Hepatocyte (in vitro differentiated cells): ENCODE measurements around the gene NMNAT2.

ENCODE experiments used
- EZH2 ChIP-seq: fragments of 200-600 bp; sonication (generic); IDR thresholded peaks from 2 replicates; pipeline ENCODE4 v1.6.1; 2016; ENCODE audit warnings: antibody characterized with exemption, mild to moderate bottlenecking, borderline replicate concordance
- TF ChIP-seq, protein P1 (sequence below): fragments of 200-600 bp; sonication (generic); IDR thresholded peaks from 2 replicates; pipeline ENCODE4 v1.5.1; 2016; ENCODE audit warnings: antibody characterized with exemption, mild to moderate bottlenecking; ENCODE audit not compliant: poor library complexity

DNA sequence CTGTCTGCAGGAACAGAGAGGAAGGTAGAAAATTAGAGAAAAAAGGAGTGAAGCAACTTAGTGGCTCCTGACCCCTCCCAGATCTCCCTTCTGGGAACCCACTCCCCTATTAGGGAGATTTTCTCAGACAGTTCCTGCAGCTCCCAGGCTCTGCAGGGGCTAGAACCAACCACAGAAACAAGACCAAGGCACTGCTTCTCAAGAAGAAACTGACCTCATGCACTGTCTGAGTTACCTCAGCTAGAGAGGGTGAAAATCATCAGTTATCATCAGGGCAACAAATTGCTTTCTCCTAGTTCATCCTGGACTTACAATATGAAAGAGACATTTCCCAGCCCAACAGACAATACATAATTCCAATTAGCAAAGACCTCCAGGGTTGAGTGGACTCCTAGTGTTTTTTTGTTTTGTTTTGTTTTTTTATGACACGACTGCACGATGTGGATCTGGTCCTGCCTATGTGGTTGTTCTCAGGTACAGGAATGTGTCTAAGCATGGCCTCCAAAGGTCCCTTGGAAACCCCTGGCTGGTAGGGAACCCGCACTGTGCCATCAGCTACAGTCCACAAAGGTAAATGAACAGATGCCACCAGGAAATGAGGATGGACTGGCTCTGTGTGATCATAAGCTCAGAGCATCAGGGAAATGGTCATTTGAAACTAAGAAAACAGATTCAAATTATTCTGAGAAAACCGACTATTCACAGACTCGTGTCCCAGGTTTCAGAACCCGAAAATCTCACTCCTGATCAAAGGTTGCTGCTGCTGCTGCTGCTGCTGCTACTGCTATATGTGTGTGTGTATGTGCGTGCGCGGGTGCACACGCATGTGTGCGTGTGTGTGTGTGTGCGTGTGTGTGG, 166.8 kb downstream of the NMNAT2 start:
- no peak for TF ChIP-seq EZH2
- TF ChIP-seq, protein P1, sequence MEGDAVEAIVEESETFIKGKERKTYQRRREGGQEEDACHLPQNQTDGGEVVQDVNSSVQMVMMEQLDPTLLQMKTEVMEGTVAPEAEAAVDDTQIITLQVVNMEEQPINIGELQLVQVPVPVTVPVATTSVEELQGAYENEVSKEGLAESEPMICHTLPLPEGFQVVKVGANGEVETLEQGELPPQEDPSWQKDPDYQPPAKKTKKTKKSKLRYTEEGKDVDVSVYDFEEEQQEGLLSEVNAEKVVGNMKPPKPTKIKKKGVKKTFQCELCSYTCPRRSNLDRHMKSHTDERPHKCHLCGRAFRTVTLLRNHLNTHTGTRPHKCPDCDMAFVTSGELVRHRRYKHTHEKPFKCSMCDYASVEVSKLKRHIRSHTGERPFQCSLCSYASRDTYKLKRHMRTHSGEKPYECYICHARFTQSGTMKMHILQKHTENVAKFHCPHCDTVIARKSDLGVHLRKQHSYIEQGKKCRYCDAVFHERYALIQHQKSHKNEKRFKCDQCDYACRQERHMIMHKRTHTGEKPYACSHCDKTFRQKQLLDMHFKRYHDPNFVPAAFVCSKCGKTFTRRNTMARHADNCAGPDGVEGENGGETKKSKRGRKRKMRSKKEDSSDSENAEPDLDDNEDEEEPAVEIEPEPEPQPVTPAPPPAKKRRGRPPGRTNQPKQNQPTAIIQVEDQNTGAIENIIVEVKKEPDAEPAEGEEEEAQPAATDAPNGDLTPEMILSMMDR: no peak
